Measurements from ENCODE around the gene CBR4. TPM values are rescaled to one million over a fixed set of nuclear protein-coding genes. Genes with fewer than 3 reads are reported as not detected.

CBR4 gene
- total RNA-seq, result 24.8 TPM

DNA sequence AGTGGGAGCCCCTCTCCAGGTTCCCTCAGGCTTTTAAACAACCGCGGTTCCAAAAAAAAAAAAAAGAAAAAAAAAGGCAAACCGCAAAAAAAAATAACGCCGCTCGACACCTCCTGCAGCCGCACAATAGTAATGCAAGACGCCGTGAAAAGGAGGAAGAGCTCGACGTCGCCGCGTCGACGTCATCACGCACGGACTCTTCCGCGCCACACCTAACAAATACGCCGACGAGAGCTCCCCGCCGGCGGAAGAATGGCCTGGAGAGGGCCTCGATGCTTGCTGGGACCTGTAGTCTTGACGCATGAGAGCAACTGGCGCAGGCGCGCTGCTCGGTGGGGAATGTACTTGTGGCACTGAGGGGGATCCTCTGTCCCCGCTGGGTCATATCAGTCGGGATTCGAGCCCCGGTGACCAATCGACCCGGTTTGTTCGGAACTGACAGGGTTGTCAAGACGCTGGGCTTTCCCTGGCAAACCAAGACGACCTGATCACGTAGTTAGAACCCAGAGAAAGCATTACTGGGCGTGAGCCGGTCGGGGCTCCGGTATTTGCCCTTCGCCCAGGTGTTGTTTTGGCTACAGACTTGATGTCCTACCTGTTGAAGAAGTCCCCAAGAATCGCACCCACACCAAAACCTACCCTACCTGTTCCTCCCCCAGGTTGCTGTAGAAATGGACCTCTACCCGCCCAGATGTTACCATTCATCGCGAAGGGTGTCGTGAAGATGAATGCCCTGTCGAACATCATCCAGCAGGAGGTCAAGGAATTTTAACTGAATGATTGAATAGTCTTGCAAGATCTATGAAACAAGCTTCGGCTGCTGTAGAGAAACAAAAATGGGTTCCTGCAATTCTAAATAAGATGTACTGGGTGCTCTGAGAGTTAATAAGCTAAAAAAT, at the start of gene CBR4:
CBR4 (minus strand) TSS at position 131 of the 899 bp plus-strand sequence. CDS start 166 bp downstream, outside the sequence.
- intact Hi-C loops (cut with DNase I), result no loop called here

GRCh38 chr4:169059306-169060211, 49.5 kb upstream of the CBR4 start:
- DNase-seq (ENCODE audit: low spot score) (no peak), ATAC-seq (peak; percentile 64)
- intact Hi-C loops (cut with DNase I), result no loop called here

More for the DNA sequence above, at the start of gene CBR4:
- DNase-seq (ENCODE audit: low spot score), result peak; percentile 97
- peak; percentile 99 for ATAC-seq

DNA sequence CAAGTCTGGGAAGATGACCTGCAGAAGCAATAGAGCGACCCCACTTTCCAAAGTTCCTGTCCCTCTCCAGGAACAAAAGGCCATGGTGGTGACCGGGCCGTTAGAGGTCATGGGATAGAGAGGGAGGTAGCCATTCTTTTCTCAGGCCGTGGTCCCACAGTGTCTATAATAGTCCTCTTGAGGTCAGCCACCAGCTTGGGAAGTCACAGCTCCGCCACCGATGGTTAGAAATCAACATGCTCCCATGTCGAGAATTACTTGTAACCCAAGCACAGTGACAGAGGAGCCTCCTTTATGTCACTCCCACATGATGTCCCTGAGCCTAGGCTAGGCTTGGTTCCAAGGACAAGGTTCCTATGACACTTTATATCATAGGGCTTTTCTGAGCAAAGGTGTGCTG, 48.3 kb upstream of the CBR4 start:
- ATAC-seq, result no peak
- intact Hi-C loops (cut with DNase I), result no loop called here
- DNase-seq (ENCODE audit: low spot score), result no peak

GRCh38 chr4:169054879-169055278, 44.8 kb upstream of the CBR4 start:
- DNase-seq (ENCODE audit: low spot score), result no peak
- intact Hi-C loops (cut with DNase I), result no loop called here
- ATAC-seq, result no peak

GRCh38 chr4:169052594-169052945, 42.5 kb upstream of the CBR4 start:
- ATAC-seq (peak; percentile 29), DNase-seq (ENCODE audit: low spot score) (no peak)
- intact Hi-C loops (cut with DNase I), result no loop called here

DNA sequence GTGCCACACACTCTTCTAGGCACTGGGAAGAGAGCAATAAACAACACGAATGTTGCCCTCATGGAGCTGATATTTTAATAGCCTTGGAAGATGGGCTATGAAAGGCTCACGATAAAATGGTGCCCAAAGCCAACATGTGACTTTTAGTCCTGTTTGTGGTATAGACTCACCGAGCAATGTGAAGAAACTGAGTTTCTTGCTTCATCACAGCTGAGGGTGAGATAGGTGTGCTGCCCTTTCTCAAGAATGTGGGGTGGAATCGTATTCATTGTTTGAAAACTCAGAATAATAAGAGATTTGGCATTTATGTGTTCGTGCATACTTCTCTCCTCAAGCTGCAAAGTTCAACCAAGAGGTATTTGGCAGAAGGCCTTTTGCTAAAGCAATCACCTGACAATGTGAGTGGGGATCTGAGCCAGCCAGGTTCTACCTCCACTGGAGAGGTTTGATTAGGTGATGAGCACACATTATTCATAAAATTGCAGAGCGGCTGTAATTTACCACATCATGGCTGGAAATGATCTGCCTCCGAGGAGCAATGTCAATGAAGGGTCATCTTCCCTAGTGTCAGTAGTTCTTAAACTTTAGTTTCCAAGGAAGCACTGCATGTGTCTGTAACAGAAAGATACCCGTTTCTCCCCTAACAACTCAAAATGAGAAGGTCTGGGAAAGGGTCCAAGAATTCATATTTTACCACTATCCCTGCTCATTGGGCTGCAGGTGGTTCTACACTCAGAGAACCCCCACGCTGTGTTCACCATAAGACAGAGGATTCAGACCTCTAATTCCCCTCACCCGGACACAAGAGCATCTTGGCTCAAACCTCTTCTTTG, 41.9 kb upstream of the CBR4 start:
- intact Hi-C loops (cut with DNase I), result no loop called here
- ATAC-seq, result peak; percentile 19

GRCh38 chr4:169050881-169051760, 41.1 kb upstream of the CBR4 start:
- intact Hi-C loops (cut with DNase I), result no loop called here
- DNase-seq (ENCODE audit: low spot score) (no peak), ATAC-seq (no peak)

More for the DNA sequence above, 41.9 kb upstream of the CBR4 start:
- DNase-seq (ENCODE audit: low spot score), result no peak

DNA sequence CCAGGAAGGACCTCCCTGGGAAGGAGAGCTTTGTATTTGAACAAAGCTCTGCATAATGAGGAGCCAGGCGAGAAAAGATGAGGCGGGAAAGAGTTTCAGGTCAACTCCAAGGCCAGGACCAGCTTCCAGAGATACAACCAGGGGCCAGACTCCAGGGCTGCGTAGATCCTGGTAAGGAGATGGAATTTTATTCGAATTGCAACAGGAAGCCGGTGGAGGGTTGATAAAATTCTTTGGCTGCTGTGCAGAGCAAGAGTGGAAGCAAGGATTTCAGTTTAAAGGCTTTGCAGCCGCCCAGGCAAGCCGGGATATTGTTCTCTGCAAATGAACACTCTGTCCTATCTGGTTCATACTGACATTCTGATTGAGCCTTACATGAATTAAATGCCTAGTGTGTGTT, 40.2 kb upstream of the CBR4 start:
- DNase-seq (ENCODE audit: low spot score) (no peak), ATAC-seq (no peak)
- intact Hi-C loops (cut with DNase I), result no loop called here

DNA sequence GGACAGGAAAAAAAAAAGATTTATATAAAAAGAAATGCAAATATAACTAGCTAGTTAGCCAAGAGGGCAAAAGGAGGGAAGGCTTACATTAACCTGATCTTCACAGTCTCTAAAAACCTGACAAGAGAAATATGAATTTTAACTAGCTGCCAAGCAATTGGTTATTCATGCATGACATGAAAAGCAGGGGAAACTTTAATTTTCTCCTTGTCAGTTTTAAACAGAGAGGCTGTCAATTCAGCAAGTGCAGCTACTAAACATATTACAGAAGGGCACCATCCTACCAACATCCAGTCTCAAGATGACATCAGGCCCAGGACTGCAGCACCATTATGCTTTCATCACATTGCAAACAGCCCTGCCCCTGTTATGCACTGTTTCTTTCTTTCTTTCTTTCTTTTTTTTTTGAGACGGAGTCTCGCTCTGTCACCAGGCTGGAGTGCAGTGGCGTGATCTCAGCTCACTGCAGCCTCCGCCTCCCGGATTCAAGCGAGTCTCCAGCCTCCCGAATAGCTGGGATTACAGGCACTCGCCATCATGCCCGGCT, 38.9 kb upstream of the CBR4 start:
- no peak for DNase-seq (ENCODE audit: low spot score)
- intact Hi-C loops (cut with DNase I), result no loop called here
- no peak for ATAC-seq

GRCh38 chr4:169047956-169048355, 37.9 kb upstream of the CBR4 start:
- ATAC-seq (peak; percentile 71), DNase-seq (ENCODE audit: low spot score) (no peak)
- intact Hi-C loops (cut with DNase I), result no loop called here

GRCh38 chr4:169045862-169046584, 36.0 kb upstream of the CBR4 start:
- ATAC-seq, result no peak
- DNase-seq (ENCODE audit: low spot score), result no peak
- intact Hi-C loops (cut with DNase I), result no loop called here

GRCh38 chr4:169044714-169045447, 34.8 kb upstream of the CBR4 start:
- intact Hi-C loops (cut with DNase I), result no loop called here
- no peak for ATAC-seq

GRCh38 chr4:169042608-169043007, 32.6 kb upstream of the CBR4 start:
- ATAC-seq (no peak), DNase-seq (ENCODE audit: low spot score) (no peak)
- intact Hi-C loops (cut with DNase I), result no loop called here

More at GRCh38 chr4:169044714-169045447, 34.8 kb upstream of the CBR4 start:
- no peak for DNase-seq (ENCODE audit: low spot score)

DNA sequence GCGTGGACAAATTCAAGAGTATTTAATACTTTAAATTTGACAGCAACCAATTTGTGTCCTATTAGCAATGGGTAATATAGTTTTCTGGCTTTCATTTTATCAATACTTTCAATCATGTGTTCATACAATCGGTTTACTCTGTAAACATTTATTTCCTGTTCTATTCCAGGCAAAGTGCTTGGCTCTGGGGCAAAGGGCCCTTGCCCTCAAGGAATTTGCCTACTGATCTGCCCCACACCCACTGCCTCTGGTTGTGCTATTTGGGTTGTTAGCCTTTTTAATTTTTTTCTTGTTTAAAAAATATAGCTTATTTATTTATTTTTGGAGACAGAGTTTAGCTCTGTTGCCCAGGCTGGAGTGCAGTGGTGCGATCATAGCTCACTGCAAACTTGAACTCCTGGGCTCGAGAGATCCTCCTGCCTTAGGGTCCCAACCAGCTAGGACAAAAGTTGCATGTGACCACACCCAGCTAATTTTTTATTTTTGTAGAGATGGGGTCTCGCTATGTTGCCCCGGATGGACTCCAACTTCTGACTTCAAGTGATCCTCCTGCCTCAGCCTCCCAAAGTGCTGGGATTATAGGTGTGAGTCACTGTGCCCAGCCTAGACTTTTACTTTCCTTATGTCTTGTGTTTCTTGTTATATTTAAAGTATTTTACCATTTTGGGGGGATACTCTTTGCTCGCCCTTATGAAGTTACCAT, 30.7 kb upstream of the CBR4 start:
- no peak for ATAC-seq
- intact Hi-C loops (cut with DNase I), result no loop called here
- DNase-seq (ENCODE audit: low spot score), result no peak

GRCh38 chr4:169039251-169039954, 29.3 kb upstream of the CBR4 start:
- intact Hi-C loops (cut with DNase I), result no loop called here
- DNase-seq (ENCODE audit: low spot score) (no peak), ATAC-seq (no peak)

All from sciatic nerve (tissue), 2 donors.